ENCODE data around the gene PLBD2. TPM values are rescaled to one million over a fixed set of nuclear protein-coding genes. Genes with fewer than 3 reads are reported as not detected.

The PLBD2 gene
- total and polyA plus RNA-seq, 10 of the 15 experiments (the other 5 are each of a cell fraction or from before 2014, with no cell fraction given), result 1.4 to 16.6 (median 5.9) TPM

DNA sequence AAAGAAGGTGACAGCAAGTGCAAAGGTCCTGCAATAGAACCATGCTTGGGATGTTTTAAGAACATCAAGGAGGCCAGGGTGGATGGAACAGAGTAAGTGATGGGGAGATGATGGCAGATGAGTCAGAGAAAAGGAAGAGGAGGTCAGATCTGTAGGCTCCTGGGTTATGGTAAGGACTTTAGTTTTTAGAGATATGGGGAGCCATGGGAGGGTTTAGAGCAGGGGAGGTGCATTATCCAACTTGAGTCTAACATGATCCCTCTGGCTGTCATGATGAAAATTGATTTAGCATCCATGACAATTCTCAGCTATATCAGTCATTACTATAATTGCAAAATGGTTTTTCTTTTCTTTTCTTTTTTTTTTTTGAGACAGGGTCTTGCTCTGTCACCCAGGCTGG, 7.3 kb upstream of the PLBD2 start:
- ChIA-PET CTCF (interaction anchor here (1.2 to 1.7 kb wide), 2 partner anchors 24 to 74 kb away, joined by 3 to 5 read pairs; no protein-coding TSS in a partner anchor), POLR2A (no interaction called here), SMC1A (ENCODE audit: uncharacterized antibody, unreplicated experiment) (interaction anchor here (1.1 to 1.3 kb wide), 2 partner anchors 16 to 24 kb away, joined by 3 read pairs; partner anchors contain the start of gene SLC8B1), RAD21 (ENCODE audit: unreplicated experiment) (no interaction called here)
- intact Hi-C loops (cut with micrococcal nuclease; ENCODE audit: unreplicated experiment), result no loop called here
- in situ Hi-C loops (cut with MboI), result no loop called here
- Histone ChIP-seq H3K4me3 (no peak overlapping the region), H4K20me1 (ENCODE audit: control insufficient read depth, insufficient read depth) (no peaks in the 10 kb centered on the region), H3K27me3 (replicated peaks in 1 of 2; ENCODE audit: control insufficient read depth in 2 of 2, insufficient read depth in 2 of 2, low read length in 1 of 2) (no peaks in the 10 kb centered on the region; a peak in 1 of 4 replicates), H2AFZ (ENCODE audit: control insufficient read depth, low read depth, low read length) (no peak overlapping the region), H3K36me3 (ENCODE audit: control insufficient read depth in 2 of 2, insufficient read depth in 2 of 2, low read length in 1 of 2) (no peaks in the 10 kb centered on the region), H3K4me1 (ENCODE audit: control insufficient read depth, insufficient read depth, low read length) (no peaks in the 10 kb centered on the region), H3K9me3 (replicated peaks; ENCODE audit: control insufficient read depth, insufficient read depth, low read length) (no peaks in the 10 kb centered on the region), H3K9ac (ENCODE audit: control insufficient read depth, insufficient read depth, low read length) (no peak overlapping the region), H3K4me2 (ENCODE audit: control insufficient read depth, insufficient read depth) (no peak overlapping the region), H3K79me2 (ENCODE audit: control insufficient read depth, insufficient read depth, low read length) (no peaks in the 10 kb centered on the region), H3K27ac (ENCODE audit: control insufficient read depth, insufficient read depth) (no peak overlapping the region)
- TF ChIP-seq BACH1 (IDR thresholded peaks at IDR 0.05; ENCODE audit: borderline replicate concordance) (no peak), EED (IDR thresholded peaks at IDR 0.05; ENCODE audit: low read depth) (no peak), FOXM1 (IDR thresholded peaks at IDR 0.05; ENCODE audit: low read depth, low read length) (no peak), POLR2AphosphoS2 (IDR thresholded peaks at IDR 0.05; ENCODE audit: low read depth, low read length) (no peak), MYC (IDR thresholded peaks at IDR 0.05; ENCODE audit: insufficient read depth, insufficient read length, insufficient replicate concordance, low read length, severe bottlenecking) (no peak), TBL1XR1 (IDR thresholded peaks at IDR 0.05; ENCODE audit: low read depth, low read length) (no peak), HDAC2 (IDR thresholded peaks at IDR 0.05) (no peak), PBX3 (IDR thresholded peaks at IDR 0.05; ENCODE audit: insufficient replicate concordance, low read depth, low read length) (no peak), CBX5 (IDR thresholded peaks at IDR 0.05; ENCODE audit: low read depth) (no peak), SKIL (IDR thresholded peaks at IDR 0.05; ENCODE audit: low read depth, poor library complexity, severe bottlenecking) (no peak), RCOR1 (conservative IDR thresholded peaks at IDR 0.05; ENCODE audit: low read depth, low read length) (no peak), RELA (IDR thresholded peaks at IDR 0.05; ENCODE audit: borderline replicate concordance, partially characterized antibody) (no peak), SP1 (IDR thresholded peaks at IDR 0.05; ENCODE audit: low read depth, low read length) (no peak)
- TF ChIP-seq, protein P1, sequence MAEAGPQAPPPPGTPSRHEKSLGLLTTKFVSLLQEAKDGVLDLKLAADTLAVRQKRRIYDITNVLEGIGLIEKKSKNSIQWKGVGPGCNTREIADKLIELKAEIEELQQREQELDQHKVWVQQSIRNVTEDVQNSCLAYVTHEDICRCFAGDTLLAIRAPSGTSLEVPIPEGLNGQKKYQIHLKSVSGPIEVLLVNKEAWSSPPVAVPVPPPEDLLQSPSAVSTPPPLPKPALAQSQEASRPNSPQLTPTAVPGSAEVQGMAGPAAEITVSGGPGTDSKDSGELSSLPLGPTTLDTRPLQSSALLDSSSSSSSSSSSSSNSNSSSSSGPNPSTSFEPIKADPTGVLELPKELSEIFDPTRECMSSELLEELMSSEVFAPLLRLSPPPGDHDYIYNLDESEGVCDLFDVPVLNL (IDR thresholded peaks at IDR 0.05; ENCODE audit: low read depth, low read length), result no peak
- TF ChIP-seq, protein P2, sequence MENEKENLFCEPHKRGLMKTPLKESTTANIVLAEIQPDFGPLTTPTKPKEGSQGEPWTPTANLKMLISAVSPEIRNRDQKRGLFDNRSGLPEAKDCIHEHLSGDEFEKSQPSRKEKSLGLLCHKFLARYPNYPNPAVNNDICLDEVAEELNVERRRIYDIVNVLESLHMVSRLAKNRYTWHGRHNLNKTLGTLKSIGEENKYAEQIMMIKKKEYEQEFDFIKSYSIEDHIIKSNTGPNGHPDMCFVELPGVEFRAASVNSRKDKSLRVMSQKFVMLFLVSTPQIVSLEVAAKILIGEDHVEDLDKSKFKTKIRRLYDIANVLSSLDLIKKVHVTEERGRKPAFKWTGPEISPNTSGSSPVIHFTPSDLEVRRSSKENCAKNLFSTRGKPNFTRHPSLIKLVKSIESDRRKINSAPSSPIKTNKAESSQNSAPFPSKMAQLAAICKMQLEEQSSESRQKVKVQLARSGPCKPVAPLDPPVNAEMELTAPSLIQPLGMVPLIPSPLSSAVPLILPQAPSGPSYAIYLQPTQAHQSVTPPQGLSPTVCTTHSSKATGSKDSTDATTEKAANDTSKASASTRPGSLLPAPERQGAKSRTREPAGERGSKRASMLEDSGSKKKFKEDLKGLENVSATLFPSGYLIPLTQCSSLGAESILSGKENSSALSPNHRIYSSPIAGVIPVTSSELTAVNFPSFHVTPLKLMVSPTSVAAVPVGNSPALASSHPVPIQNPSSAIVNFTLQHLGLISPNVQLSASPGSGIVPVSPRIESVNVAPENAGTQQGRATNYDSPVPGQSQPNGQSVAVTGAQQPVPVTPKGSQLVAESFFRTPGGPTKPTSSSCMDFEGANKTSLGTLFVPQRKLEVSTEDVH (IDR thresholded peaks at IDR 0.05; ENCODE audit: low read depth, partially characterized antibody), result no peak
- TF ChIP-seq, protein P3, sequence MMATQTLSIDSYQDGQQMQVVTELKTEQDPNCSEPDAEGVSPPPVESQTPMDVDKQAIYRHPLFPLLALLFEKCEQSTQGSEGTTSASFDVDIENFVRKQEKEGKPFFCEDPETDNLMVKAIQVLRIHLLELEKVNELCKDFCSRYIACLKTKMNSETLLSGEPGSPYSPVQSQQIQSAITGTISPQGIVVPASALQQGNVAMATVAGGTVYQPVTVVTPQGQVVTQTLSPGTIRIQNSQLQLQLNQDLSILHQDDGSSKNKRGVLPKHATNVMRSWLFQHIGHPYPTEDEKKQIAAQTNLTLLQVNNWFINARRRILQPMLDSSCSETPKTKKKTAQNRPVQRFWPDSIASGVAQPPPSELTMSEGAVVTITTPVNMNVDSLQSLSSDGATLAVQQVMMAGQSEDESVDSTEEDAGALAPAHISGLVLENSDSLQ (IDR thresholded peaks at IDR 0.05), result no peak
- FAIRE-seq, result no peak
- no TSS peak for BruUV-seq (replicated peaks)
- no peak for ATAC-seq
- no peak for DNase-seq (ENCODE audit: low read depth, low spot score)

Measured in GM12878 (cell line).